ENCODE results near the gene DCAF4.

DCAF4 gene

DNA sequence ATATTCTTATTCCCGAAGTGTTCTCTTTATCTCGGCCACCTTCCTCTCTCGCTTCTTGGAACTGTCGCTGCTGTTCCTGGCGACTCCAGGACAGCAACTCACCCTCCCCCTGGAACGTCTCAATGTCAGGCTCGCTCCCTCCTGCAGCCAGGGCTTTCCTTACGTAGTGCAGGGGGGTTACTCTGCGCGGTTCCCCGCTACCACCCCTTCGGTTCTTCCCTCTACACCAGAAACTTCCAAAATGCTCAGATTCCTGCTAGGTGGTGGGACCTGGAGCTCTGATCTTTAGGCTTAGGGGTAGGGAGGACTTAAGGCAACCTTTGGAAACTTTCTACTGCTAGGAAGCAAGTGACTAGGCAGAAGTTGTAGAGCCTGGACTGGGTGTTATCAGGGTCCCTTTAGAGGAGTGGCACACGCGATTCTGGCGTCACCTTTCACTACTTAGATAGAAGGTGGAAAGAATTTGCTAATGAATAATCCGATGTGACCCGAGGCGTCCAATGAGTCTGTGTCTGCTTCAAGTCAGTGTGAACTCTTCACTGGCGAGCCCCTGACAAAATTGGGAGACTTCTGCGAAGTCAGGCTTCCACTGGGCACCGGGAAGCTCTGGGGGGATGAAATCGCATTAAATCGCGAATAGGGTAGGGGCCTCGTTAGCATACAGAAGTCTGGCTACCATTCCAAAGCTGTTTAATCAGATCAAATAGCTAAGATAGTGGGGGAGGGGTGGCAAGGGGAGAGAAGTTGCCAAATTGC, 31.5 kb upstream of the DCAF4 start:
- no peak for DNase-seq

DNA sequence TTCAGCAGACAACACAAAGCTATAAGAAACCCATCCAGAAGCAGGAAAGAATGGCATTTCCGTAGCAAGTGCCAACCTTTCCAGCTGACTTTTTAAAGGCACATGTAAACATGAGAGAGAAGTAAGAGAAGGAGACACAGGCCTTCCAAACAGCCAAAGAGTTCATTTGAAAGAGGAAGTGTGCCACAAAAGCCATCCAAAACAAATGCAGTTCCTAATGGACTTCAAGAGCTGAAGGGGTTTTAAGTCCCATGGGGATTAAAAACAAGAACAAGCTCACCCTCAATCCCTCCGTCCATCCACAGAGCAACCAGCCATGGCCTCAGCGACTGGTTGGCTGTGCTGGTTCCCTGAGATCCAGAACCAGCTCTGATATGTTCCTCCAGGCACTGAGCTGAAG, 27.8 kb upstream of the DCAF4 start:
- DNase-seq = no peak

DNA sequence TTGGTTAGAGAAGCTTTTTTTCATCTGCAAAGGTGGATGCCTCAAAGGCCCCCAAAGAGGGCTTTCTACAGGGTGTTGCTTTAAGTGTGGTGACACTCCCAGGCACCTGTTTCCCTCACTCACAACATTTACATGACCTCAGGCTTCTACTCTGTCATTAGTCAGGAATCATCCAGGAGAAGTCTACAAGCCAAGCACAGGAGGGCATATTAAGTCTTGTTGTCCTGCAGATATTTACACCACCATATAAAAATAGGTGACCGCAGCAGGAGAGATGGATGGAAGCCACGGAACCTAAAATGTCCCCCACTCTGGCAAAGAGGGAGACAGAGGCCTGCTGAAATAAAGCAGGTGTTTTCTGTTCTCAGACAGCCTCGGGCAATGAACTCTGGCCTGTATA, 24.9 kb upstream of the DCAF4 start:
- DNase-seq = no peak

DNA sequence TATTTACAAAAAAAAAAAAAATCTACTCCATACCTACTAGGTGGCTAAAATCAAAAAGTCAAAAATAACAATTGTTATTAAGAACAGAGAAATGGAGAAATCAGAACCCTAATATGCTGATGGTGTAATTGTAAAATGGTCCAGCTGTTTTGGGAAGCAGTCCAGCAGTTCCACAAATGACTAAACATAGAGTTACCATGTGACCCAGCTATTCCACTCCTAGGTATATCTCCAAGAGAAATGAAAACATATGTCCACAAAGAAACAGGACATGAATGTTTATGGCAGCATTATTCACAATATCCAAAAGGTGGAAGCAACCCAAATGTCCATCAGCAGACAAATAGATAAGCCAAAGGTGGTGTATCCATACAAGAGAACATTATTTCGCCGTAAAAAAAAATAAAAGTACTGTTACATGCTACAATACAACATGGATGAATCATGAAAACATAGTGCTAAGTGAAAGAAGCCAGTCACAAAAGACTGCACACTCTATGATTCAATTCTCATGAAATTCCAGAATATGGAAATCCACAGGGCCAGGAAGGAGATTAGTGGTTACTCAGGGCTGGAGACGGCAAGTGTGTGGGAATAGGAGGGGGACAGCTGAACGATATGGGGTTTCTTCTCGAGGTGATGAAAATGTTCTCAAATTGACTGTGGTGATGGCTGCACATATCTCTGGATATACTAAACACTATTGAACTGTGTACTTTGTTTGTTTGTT, 23.3 kb upstream of the DCAF4 start:
- no peak for DNase-seq

DNA sequence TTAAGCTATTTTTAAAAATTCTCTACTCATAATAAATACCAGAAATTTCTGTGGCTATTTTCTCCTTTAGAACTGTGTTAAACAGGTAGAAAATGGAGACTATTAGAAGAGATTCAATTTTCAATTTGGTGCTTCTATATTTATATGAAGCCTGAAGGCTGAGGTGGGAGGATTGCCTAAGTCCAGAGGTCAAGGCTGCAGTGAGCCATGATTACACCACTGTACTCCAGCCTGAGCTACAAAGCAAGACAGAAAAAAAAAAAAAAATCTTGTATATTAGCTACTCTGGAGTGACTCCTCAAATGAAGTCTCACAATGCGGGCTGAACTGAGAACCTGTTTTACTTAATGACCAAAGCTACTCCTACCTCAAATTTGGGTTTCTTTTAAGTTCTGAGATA, 22.5 kb upstream of the DCAF4 start:
- DNase-seq = no peak

DNA sequence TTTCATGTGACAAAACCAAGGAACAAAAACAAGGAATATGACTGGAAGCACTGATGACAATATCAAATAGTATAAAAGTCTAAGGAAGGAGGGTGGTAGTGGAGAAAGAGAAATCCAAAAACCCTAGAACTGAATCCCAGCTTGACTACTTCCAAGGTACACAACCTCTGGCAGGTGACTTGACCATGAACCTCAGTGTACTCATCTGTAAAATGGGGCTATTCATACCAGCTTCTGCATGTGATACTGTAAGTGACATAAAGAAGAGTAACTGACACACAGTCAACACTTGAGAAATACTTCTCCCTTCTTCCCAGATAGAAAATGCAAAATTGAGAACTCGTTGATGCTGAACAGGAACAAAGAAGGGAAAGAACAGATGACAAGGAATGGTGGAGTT, 22.0 kb upstream of the DCAF4 start:
- DNase-seq = no peak

DNA sequence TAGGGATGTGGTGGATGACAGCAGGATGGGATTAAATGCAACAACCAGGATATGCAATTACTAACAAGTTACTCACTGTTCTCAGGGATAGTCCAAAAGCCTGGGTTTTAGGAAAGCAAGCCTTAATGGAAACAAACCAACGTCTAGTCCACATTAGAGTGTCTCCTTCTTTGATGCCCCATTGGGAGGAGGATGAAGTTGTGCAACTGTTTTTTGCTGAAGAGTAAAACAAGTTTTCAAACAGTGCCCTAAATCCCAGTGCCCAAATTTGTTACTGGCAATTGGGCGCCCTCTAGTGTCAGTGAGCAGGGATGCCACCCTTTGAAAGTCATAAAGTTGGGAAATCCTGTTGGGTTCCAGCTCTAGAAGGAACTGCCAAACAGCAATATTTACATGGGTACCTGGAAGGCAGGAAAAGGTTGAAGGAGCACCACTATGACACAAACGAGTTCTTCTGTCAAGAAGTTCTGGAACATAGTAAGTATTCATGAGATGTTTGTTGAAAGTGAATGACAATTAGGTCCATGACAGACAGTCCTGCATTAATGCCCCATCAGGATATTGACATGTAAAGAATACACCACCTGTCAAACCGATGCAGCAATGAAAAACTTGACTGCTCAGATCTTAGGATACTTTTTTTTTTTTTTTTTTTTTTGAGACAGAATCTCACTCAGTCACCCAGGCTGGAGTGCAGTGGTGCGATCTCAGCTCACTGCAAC, 21.3 kb upstream of the DCAF4 start:
- DNase-seq = no peak

DNA sequence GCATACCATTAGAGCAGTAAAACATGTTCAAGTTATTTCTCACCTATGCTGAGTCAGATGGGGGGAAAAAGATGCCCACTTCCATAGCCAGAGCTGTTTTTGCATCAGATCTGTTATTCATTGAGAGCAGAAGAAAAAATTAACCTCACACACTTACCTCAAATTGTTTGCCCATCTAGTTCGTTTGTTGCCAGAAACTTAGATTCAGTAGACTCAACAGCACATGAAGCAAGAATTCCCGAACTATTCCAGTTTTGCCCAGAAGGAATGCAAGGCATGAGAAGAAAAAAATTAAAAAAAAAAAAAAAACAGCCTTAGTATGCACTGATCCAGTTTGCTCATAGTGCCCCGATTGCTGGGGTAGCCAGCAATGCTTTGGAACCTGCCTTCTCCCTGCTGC, 19.9 kb upstream of the DCAF4 start:
- no peak for DNase-seq

DNA sequence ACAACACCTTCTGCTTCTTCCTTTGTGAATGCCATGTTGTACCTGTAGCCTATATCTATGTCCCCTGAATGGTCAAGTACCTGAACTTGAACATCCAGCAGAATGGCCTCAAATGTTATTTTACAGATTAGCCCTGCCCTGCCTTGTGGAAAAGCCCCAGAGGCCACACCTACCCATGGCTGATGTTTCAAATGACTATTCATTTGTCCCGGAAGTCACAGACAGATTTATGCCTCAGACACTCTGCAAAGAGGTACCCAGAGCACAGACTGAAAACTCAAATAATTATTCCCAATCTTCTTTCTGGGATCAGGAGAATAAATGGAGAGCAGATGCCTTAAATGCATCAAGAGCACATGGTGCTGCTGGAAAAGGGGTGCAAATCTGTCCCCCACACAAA, 19.4 kb upstream of the DCAF4 start:
- no peak for DNase-seq

DNA sequence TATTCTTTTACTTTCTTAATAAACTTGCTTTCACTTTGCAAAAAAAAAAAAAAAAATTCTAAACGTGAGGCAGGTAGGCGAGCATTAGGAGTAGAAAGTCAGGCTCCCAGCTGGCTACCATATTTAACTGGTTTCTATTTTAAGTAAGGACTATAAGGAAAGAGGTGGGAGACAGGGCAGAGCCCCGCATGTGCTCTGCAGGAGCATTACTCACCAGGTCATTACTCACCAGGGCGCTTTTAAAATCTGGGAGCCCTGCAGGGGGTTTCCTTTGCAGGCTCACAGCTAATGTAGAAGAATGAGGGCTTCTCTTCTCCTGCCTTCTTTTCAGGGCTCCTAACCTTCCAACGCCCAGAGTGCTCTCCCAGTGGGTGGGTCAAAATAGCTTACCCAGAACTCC, 18.4 kb upstream of the DCAF4 start:
- no peak for DNase-seq

DNA sequence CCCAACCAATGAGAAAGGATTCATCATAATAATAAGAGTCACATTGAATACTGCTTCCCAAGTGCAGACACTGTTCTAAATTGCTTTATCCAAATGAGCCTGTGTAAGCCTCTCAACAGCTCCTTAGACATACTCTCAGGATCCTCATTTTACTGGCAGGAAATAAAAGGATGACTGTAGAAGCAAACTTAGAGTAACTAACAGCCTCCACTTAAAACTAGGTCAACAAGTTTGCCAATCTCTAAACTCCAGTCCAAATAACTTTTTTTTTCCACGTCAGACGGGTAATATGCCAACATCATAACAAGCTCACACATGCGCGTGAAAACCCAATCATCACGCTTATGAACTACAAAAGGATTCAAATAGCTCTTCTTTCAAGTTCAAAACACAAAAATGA, 17.1 kb upstream of the DCAF4 start:
- no peak for DNase-seq

DNA sequence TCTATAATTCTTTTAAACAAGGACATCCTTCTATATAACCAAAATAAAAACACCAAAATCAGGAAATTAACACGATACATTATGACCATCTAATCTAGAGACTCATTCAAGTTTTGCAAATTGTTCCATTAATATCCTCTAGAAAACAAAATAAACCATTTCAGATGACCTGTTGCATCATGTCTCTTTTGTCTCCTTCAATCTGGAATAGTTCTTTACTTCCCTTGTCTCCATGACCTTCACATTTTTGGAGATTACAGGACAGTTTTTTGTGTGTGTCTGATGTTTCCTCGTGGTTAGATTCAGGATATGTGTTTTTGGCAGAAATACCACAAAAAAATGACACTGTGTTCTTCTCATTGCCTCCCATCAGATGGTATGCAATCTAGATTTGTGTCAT, 12.5 kb upstream of the DCAF4 start:
- DNase-seq = no peak

DNA sequence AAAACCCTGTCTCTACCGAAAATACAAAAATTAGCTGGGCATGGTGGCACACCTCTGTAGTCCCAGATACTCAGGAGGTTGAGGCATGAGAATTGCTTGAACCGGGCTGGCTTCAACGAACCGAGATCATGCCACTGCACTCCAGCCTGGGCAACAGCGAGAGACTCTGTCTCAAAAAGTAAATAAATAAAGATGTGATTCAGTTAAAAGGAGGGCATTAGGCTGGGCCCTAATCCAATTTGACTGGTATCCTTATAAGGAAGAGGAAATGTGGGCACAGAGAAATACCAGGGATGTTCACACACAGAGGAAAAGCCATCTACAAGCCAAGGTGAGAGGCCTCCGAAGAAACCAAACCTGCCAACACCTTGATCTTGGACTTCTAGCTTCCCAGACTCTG, 10.1 kb upstream of the DCAF4 start:
- no peak for DNase-seq

DNA sequence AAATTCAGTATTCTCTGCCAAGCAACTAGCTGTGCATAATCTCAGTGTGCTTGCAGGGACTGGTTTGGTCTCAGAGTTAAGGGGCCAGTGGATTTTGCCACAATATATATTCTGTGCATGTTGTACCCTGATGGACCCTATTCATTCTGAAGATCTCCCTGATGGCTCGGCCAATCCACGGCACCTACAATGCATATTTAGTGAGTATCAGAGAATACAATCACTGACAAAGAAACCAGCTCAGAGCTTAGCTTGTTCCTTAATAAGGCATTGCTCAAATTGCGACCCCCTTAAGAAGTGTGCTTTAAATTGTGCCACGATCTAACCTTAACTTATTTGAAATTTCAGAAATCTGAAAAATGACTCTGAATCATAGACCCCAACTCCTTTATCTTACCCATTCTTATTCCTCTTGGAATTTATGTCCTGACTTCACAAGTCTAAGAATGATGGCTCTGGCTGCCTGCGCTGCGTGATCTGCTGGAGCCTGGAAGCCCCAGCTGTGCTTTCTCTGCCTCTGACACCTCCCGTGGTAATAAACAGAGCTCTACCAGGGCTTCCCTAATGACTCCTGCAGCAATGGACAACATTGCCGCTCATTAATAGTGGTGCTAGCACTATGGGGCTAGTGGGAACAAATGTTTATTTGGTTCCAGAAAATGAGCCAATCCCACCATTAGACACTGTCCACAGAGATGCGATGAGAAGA, 9.0 kb upstream of the DCAF4 start:
- no peak for DNase-seq

DNA sequence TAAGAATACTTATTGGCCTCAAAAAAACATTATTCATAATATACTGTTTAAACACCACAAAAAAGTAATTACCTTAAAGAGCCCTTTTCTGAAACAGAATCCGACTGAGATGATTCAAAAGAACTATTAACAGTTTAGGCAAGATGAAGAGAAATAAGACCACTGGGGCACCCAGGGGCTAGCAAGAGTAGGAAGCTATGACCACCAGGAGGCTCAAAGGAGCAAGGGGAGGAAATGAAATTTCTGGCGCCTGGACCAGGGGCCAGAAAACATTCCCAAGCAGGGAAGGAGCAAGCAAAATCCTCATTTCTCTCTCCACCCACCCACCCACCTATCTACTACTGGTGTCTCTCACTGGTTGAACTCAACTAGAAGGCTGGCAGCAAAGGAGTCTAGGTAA, 6.3 kb upstream of the DCAF4 start:
- DNase-seq = no peak

DNA sequence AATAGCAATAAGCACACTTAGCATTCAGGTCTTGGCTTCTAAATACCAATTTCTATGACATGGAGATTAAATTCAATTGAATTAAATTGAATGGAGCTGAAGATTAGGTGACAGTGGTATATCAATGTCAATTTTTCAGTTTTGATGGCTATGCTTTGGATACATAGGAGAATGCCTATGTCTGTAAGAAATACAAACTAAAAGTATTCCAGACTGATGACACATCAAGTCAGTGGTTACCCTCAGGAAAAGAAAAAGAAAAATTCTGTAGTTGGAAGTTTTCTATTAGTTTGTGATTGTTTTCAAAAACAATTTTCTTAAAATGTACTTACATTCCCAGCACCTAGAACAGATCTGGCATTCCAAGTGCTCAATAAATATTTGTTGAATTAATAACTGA, 4.9 kb upstream of the DCAF4 start:
- no peak for DNase-seq

DNA sequence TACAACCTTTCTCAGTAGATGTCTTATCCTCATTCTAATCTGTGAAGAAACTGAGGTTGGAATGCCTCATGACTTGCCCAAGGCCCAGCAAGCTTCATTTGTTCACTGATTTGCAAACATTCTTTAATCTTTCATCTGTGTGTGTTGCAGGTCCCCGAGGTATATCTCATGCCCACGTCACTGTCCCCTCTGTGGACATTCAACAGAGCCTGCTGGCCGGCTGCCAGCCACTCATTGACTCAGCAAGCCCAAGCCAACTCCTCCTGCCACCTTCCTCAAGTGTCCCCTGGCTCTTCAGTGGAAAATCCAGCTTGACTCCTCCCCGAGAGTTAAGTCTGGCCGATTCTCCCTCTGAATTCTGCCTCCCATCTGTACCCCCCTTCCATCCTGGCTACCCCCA, 1.9 kb upstream of the DCAF4 start:
- no peak for DNase-seq

DNA sequence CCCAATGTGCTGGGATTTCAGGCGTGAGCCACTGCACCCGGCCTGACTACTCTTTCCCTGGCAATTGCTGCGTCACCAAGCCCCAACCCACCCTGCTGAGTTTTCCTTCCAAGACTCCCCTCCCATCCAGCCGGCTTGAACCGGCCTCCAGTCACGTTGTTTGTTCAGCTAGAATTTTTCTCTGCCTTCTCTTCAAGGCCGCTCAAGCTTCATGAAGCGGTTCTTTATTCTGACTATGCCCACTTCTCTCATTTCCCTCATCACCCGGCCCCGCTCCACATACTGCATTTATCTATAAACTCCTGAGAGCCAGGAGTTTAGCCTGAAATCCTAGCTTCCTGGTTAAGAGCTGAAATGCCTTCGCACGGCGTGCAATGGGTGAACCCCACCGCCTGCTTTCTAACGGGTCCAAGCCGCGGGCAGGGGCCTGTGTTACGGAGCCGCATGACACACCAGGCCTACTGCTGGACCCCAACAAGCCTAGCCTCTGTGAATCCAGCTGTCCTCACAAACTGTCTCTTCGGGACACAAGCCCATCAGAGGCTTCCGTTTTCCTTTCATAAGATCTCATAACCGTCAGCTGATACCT, 999 bp upstream of the DCAF4 start:
- DNase-seq = no peak

DNA sequence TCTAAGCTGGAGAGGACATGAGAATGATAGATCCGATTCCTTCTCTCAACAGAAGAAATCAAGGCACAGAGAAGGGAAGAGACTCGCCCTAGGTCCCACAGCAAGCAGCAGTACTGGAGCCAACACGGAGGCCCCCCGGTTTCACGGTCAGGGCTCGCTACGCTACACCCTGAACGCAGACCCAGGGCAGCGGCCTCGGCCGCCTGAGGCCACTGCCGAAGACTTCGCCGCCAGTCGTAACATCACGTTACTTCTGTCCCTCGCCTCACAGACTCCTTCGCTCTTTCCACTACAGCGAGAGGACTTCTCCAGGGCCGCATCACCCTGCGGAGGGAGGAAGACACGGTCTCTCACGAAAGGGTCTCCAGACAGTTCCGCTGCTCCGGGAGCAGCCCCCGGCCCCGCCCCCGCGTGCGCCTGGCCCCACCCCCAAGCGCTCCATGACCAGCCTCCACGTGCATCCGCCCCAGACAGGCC, 411 bp upstream of the DCAF4 start:
- DNase-seq = no peak

DNA sequence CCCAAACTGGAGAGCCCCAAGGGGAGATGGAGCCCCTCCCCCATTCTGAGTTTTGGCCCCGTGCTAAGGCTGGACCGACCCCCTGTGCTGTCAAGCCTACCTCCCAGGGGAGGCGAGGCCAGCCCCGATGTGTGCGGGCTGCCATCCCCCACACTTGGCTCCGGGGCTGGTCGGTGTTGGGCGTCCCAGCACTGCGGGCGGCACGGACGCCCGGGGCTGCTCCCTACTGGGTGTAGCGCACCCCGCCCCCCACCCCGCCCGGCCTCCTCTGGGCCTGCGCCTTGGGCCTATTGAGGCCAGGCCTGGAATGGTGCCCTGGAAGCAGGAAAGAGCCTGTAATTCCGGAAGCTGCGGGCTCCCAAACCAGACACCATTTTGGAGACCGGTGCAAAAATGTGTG, 2.6 kb downstream of the DCAF4 start:
- DNase-seq = no peak

DNA sequence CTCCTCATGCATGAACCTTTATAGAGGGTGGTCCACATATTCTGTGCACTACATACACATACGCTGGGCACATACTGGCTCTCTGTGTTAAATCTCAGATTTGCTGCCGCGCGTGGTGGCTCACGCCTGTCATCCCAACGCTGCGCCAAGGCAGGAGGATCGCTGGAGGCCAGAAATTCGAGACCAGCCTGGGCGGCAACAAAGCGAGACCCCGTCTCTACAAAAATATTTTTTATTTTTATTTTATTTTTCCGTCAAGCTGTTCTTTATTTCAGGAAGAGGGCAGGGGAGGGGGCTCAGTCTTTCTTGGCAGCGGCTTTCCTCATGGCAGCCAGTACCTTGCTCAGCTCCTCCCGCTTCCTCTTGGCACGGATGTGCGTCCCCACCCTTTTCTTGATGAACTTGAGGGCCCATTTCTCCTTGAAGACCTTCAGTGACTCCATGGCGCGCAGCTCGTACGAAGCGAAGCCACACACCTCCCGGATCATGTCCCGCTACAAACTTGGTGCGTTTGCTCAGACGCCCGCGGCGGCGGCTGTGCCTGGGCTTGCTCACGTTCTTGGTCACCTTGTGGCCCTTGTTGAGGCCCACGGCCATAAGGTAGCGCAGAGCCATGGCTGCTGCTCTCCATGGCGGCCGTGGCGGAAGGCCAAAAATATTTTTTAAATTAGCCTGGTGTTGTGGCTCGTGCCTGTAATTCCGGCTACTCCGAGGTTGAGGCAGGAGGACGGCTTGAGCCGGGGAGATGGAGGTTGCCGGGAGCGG, 3.2 kb downstream of the DCAF4 start:
- DNase-seq = no peak

DNA sequence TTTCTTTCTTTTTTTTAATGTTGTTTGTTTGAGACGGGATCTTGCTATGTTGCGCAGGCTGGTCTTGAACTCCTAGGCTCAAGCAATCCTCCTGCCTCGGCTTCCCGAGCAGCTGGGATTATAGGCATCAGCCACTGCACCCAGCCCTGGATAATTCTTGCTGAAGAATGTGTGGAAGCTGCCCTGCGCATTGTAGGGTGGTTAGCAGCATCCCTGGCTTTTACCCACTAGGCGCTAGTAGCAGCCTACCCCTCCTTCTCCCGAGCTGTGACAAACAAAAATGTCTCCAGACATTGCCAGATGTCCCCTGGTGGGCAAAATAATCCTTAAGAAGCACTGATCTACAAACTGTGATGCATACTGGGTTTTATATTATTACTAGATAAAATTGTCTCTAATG, 6.6 kb downstream of the DCAF4 start:
- no peak for DNase-seq
